OCI-M2 (cell line): ENCODE measurements around the gene TRMT2B.
"Not testable (repeated sequence)": the region's sequence is repeated elsewhere in the genome, so short reads cannot be mapped to it uniquely, and the experiment has no call there.

ENCODE experiments used
- DNase-seq: peaks from one replicate; lab custom pipeline; 2025; ENCODE audit not compliant: unreplicated experiment; lab: John Stamatoyannopoulos, UW

The TRMT2B gene

GRCh38 chrX:101051549-101052302, at the start of gene TRMT2B:
Gene TRMT2B, minus strand, starts transcription at chrX:101052111. Its CDS starts 9,822 bp downstream, at chrX:101042289.
- peak; percentile 44 for DNase-seq

- peak; percentile 47 for DNase-seq
Measured at GRCh38 chrX:101097546-101098453, 45.9 kb upstream of the TRMT2B start, which contains the start of gene CENPI. Gene CENPI, plus strand, starts transcription at chrX:101098204. Its CDS starts 2,867 bp downstream, at chrX:101101071.

DNA sequence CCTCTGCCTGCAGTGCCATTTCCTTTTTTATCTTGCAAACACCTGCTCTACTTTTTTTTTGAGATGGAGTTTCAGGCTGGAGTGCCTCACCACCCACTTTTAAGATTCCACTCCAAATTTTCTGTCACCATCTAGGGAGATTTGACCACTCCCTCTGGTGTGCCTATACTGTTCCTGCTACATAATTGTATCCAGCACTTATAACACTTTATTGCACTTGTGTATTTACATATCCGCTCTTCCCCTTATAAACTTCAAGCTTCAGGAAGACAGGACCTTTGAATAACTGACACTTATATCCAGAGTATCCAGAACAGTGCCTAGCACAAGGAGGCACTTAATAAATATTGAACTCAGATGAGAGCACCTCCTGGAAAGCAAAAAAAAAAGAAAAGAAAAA, 39.9 kb upstream of the TRMT2B start:
- DNase-seq, result no peak

- DNase-seq, result no peak
Measured at GRCh38 chrX:101081231-101081630, 29.3 kb upstream of the TRMT2B start.

DNA sequence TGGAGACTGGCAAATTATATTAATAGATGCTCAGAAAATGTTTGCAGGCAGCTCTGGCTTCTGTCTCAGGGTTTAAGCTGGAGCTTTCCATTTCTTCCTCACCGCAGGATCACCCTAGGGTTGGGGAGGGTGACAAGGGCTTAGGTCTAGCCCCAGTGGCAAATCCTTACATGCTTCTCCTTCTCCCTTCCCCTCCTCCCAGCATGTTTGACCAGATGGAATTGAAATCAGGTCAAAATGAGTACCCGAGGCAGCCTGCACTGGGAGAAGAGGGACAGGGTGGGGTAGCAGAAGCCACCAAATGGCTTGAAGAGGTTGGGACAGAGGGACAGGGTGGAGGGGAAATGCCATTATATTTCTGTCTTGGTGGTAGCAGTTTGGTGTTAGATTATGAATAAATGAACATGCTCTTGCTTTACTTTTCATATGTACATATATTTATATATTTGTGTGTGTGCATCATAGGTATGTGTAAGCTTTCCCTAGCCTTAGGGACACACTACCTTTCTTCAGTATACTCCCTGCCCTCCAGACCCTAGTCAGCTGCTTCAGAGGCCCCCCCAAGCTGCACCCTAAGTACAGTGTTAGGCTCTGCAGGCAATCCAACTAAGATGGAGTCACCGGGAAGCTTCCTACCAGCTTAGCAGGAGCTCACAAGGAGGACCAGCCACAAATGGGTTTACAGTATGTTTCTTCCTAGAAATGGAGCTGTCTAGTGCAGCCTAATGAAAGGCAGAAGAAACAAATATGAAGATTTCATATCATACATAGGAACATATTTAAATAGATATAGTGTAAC, 28.6 kb upstream of the TRMT2B start:
- no peak for DNase-seq

GRCh38 chrX:101079736-101080270, 27.9 kb upstream of the TRMT2B start:
- no peak for DNase-seq

DNA sequence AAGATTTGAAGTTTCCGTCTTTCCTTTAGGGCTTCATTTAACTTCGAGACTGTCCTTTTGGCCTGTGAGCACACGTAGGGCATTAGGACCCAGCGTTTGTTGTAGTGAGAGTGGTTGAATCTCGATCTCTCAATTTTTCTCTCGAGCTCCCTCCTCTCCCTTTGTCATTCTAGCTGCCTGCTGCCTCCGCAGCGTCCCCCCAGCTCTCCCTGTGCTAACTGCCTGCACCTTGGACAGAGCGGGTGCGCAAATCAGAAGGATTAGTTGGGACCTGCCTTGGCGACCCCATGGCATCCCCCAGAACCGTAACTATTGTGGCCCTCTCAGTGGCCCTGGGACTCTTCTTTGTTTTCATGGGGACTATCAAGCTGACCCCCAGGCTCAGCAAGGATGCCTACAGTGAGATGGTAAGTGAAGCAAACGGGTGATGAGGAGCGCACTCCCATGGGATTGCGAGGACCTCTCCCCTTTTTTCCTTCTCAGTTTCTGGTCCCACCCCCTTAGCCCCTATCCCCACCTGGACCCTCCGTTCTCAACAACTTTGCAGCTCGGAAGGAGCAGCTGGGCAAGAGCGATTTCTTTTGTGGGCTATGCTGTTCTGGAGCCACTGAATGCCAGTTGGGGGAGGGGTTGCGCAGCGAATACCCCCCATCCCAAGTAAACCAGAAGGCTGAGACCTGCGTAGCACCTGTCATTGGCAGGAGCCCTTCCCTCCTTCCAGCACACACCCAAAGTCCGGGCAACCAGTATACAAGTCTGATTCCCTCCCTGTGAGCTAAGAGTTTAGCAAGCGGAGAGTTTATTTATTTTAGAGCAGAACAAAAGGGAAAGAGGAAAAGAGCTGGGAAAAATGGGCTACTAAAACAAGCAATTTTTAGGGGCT, 27.0 kb upstream of the TRMT2B start, which contains the start of gene TMEM35A:
TMEM35A (plus strand) TSS at position 164 of the 883 bp plus-strand sequence; CDS start at position 288, 124 bp downstream.
- no peak for DNase-seq

- no peak for DNase-seq
Measured at GRCh38 chrX:101071582-101071981, 19.7 kb upstream of the TRMT2B start.

- DNase-seq, result no peak
Measured at GRCh38 chrX:101062176-101062575, 10.3 kb upstream of the TRMT2B start.

- no peak for DNase-seq
Measured at GRCh38 chrX:101057093-101057714, 5.3 kb upstream of the TRMT2B start.

DNA sequence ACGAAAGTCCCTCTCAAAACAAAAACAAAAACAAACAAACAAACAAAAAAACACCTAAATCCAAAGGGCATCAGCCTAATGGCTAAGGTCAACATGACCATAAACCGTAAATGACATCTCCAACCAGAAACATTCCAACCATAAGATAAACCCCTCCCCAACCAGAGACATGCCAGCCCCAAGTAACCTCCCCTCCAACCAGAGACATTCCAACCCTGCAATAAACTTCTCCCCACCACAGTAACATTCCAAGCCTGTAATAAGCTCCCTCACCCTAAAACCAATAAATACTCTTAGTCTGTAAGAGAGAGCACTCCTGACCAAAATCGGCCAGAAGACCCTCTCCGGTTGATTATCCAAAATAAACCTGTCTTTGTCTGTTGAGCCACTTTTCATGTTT, 4.6 kb upstream of the TRMT2B start:
- DNase-seq, result not testable (repeated sequence)

DNA sequence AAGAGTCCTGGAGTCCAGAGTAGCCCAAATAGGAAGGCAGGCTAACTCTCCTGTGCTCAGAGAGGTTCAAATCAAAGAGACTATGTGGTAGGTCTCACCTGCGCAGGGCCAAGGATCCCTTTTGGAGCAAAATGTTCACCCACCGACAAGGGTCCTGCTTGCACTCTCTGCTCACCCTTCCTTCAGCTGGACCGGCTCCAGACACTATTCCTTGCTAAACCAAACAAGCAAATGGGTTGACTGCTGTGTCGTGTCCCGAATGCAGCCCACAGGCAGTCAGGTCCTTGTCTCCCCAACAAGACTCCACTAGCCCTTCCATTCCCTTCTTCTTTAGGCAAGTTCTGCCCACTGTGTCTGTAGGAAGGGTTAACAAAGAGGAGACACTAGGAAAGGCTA, 760 bp downstream of the TRMT2B start:
- no peak for DNase-seq

DNA sequence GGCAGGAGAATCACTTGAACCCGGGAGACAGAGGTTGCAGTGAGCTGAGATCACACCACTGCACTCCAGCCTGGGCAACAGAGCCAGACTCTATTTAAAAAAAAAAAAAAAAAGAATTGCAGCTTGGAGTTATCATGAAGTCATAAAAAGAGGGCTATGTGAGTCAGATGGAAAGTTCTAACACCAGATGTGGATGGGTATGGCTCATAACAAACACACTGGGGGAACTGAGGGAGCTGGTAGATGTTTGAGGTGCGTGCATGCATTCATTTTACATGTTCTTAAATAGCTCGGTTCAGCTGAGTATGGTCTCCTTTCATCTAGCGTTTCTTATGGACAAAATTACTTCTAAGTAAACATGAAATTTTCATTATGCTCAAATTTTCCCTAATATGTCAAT, 11.7 kb downstream of the TRMT2B start:
- no peak for DNase-seq

DNA sequence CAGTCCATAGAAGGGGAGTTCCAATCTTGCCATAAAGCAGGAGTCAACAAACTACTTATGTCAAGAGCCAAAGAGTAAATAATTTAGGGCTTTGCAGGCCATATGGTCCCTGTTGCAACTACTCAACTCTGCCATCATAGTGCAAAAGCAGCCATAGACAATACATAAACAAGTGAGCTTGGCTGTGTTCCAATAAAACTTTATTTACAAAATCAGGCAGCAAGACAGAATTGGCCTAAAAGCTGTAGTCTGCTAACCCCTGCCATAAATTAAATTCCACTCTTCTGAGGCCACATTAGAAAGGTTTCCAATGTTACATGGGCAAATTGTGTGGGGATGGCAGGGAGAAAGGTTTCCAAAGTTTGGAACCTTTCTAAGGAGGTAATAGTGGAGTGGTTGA, 14.7 kb downstream of the TRMT2B start:
- DNase-seq, result no peak

- no peak for DNase-seq
Measured at GRCh38 chrX:101029665-101030064, 22.2 kb downstream of the TRMT2B start.

GRCh38 chrX:101028562-101028961, 23.3 kb downstream of the TRMT2B start:
- DNase-seq, result no peak

DNA sequence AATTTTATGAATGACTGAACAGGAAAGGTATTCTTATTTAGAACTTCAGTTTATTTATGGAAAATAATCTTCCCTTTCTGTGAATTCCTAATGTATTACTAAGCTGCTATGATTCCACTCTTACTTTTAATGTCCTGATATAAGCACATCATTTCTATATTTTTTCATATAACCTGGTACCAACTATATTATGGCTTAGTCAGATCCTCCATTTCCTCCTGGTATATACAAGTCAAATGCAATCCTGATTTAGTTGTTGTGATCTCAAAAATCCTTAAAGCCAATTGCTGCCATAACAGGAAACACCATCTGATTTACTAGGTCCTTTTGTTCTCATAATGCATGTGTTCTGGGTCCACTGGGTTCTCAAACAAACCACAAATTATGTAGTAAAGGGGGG, 26.8 kb downstream of the TRMT2B start:
- no peak for DNase-seq

DNA sequence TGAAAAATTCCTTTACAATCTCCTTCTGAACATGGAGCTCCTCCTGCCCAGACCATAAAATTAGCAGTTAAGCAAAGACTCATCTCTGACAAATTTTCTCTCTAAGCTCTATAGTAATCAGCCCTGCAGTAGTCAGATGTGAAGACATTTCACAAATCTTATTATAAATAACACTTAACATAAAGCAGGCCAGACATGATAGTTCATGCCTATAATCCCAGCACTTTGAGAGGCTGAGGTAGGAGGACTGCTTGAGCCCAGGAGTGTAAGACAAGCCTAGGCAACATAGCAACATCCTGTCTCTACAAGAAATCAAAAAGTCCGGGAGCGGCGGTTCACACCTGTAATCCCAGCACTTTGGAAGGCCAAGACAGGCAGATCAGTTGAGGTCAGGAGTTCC, 29.9 kb downstream of the TRMT2B start:
- DNase-seq, result no peak

- DNase-seq, result not testable (repeated sequence)
Measured at GRCh38 chrX:101012031-101012430, 39.9 kb downstream of the TRMT2B start.
